Dedifferentiated amniotic fluid mesenchymal stem cell (primary cell): Measurements from ENCODE around the gene GABRE.
A peak's percentile ranks its signal among the peaks of the same experiment; 100 is the strongest.

ENCODE experiments used
- DNase-seq: peaks from one replicate; pipeline ENCODE4 v3.0.0-alpha.2; 2016; ENCODE audit errors: extremely low spot score

GABRE gene

GRCh38 chrX:151974336-151975227 lies at the start of gene GABRE:
GABRE (minus strand) TSS chrX:151974676; CDS start chrX:151974625, 51 bp downstream.
- no peak for DNase-seq

GRCh38 chrX:152020888-152021287 lies 46.4 kb upstream of the GABRE start:
- no peak for DNase-seq

GRCh38 chrX:151999813-152000212 lies 25.3 kb upstream of the GABRE start:
- no peak for DNase-seq

GRCh38 chrX:151997539-151997938 lies 23.1 kb upstream of the GABRE start:
- DNase-seq = no peak

- no peak for DNase-seq
Measured at GRCh38 chrX:151996347-151996746, 21.9 kb upstream of the GABRE start.

GRCh38 chrX:151994476-151994875 lies 20.0 kb upstream of the GABRE start:
- no peak for DNase-seq

- no peak for DNase-seq
Measured at GRCh38 chrX:151988706-151989299, 14.3 kb upstream of the GABRE start.

GRCh38 chrX:151987108-151987507 lies 12.6 kb upstream of the GABRE start:
- DNase-seq = no peak

- no peak for DNase-seq
Measured at GRCh38 chrX:151985955-151986354, 11.5 kb upstream of the GABRE start.

GRCh38 chrX:151985531-151985930 lies 11.1 kb upstream of the GABRE start:
- no peak for DNase-seq

- no peak for DNase-seq
Measured at GRCh38 chrX:151984902-151985301, 10.4 kb upstream of the GABRE start.

GRCh38 chrX:151984328-151984727 lies 9.9 kb upstream of the GABRE start:
- peak; percentile 42 for DNase-seq

- DNase-seq = no peak
Measured at GRCh38 chrX:151983186-151983585, 8.7 kb upstream of the GABRE start.

- peak; percentile 25 for DNase-seq
Measured at GRCh38 chrX:151982222-151982621, 7.7 kb upstream of the GABRE start.

GRCh38 chrX:151981129-151981528 lies 6.7 kb upstream of the GABRE start:
- peak; percentile 35 for DNase-seq

- DNase-seq = no peak
Measured at GRCh38 chrX:151977923-151978322, 3.4 kb upstream of the GABRE start.

GRCh38 chrX:151977009-151977408 lies 2.5 kb upstream of the GABRE start:
- DNase-seq = no peak

- no peak for DNase-seq
Measured at GRCh38 chrX:151975736-151976275, 1.3 kb upstream of the GABRE start.

- no peak for DNase-seq
Measured at GRCh38 chrX:151975228-151975593, 735 bp upstream of the GABRE start.

GRCh38 chrX:151973851-151974335 lies 583 bp downstream of the GABRE start:
- DNase-seq = no peak

- DNase-seq = no peak
Measured at GRCh38 chrX:151973060-151973661, 1.3 kb downstream of the GABRE start.

GRCh38 chrX:151970661-151971060 lies 3.8 kb downstream of the GABRE start:
- DNase-seq = no peak
